Measurements from ENCODE around the gene TECPR2. TPM values are rescaled to one million over a fixed set of nuclear protein-coding genes. Genes with fewer than 3 reads are reported as not detected.
"Not testable (repeated sequence)": the region's sequence is repeated elsewhere in the genome, so short reads cannot be mapped to it uniquely, and the experiment has no call there.

Gene TECPR2
- total RNA-seq, 2 experiments from 2014 or later, result 9.8 to 10.2 TPM

- ATAC-seq (ENCODE audit: low read depth) (no peak), DNase-seq (no peak)
- POLR2A ChIA-PET, result interaction anchor here (0.6 to 2.7 kb wide), 3 partner anchors 8 to 41 kb away, joined by 3 to 13 read pairs (median 4); partner anchors contain the start of genes CINP and TECPR2
- Mint-ChIP-seq H3K4me3 (no peak overlapping the region), H3K4me1 (peaks cover 29% of the 10 kb centered on the region), H3K27me3 (no peaks in the 10 kb centered on the region), H3K9me3 (no peaks in the 10 kb centered on the region), H3K27ac (peak overlapping the region; percentile 47), H3K36me3 (no peaks in the 10 kb centered on the region)
These were observed 41.0 kb upstream of the TECPR2 start for GRCh38 chr14:102321456-102322422.

- Mint-ChIP-seq H3K27me3 (no peaks in the 10 kb centered on the region), H3K4me3 (no peak overlapping the region), H3K4me1 (peaks cover 22% of the 10 kb centered on the region), H3K27ac (no peak overlapping the region), H3K9me3 (no peaks in the 10 kb centered on the region), H3K36me3 (no peaks in the 10 kb centered on the region)
- POLR2A ChIA-PET, result no interaction called here
- no peak for DNase-seq
- no peak for ATAC-seq (ENCODE audit: low read depth)
These were observed 39.6 kb upstream of the TECPR2 start for GRCh38 chr14:102323102-102323501.

DNA sequence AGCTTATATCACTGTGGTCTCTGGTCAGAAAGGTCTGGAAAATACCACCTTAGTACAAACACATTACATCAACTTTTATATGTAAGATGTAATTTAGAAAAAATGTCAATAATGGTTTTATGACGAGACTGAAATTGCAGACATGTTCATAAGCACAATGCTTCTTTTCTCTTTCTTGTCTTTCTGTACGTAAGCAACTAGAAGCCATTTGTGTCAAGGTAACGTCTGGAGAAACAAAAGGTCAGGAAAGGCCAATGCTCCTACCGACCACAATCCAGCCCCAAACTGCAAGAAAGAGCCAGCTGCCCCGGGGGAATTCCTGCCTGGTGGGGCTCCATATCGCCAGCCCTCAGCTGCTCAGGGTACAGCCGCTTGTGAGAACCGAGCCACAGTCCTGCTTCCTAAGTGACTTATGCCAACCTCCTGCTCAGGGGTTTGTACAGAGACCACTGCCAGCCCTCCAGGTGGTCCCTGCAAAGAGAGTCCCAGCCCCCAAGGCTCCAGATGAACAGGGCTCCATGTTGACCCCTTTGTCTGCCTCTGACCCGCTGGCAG is 36.9 kb upstream of the TECPR2 start:
- POLR2A ChIA-PET, result no interaction called here
- ATAC-seq (ENCODE audit: low read depth) (no peak), DNase-seq (no peak)
- H3K4me1 Mint-ChIP-seq, result peaks cover 12% of the 10 kb centered on the region
- no peak overlapping the region for H3K4me3 Mint-ChIP-seq
- H3K36me3 Mint-ChIP-seq, result peaks cover 2% of the 10 kb centered on the region
- no peaks in the 10 kb centered on the region for H3K9me3 Mint-ChIP-seq
- H3K27ac Mint-ChIP-seq, result no peak overlapping the region
- H3K27me3 Mint-ChIP-seq, result no peaks in the 10 kb centered on the region

- POLR2A ChIA-PET, result no interaction called here
- no peaks in the 10 kb centered on the region for H3K9me3 Mint-ChIP-seq
- H3K4me3 Mint-ChIP-seq, result no peak overlapping the region
- H3K4me1 Mint-ChIP-seq, result peaks cover 9% of the 10 kb centered on the region
- no peak for DNase-seq
- ATAC-seq (ENCODE audit: low read depth), result no peak
- no peak overlapping the region for H3K27ac Mint-ChIP-seq
- H3K36me3 Mint-ChIP-seq, result peaks cover 2% of the 10 kb centered on the region
- H3K27me3 Mint-ChIP-seq, result no peaks in the 10 kb centered on the region
These were observed 36.2 kb upstream of the TECPR2 start for GRCh38 chr14:102326583-102326982.

- H3K36me3 Mint-ChIP-seq; H3K27me3 Mint-ChIP-seq; H3K4me1 Mint-ChIP-seq; H3K27ac Mint-ChIP-seq; H3K4me3 Mint-ChIP-seq; H3K9me3 Mint-ChIP-seq; ATAC-seq (ENCODE audit: low read depth); DNase-seq: not testable (repeated sequence)
- POLR2A ChIA-PET, result interaction anchor here (0.7 kb wide), 1 partner anchor 8 kb away, joined by 4 read pairs; no protein-coding TSS in a partner anchor
These were observed 33.4 kb upstream of the TECPR2 start for GRCh38 chr14:102329381-102329780.

DNA sequence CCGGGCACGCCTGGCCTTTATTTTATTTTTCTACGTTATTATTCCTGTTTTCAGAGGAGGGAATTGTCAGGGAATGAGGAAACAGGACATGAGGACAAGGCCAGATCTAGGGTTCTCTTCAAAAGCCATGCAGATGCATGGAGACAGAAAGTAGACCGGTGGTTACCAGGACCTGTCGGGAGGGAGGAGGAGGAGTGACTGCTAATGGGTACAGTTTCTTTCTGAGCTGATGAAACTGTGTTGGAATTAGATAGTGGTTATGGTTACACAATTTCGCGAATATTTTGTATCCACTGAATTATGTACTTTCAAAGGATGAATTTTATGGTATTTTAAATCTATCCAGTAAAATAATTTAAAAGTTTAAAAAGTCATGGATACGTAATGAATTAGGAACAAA is 31.9 kb upstream of the TECPR2 start:
- Mint-ChIP-seq H3K4me1 (peaks cover 4% of the 10 kb centered on the region), H3K27ac (no peak overlapping the region), H3K36me3 (peaks cover 5% of the 10 kb centered on the region), H3K27me3 (no peaks in the 10 kb centered on the region), H3K9me3 (no peaks in the 10 kb centered on the region), H3K4me3 (no peak overlapping the region)
- POLR2A ChIA-PET, result interaction anchor here (1.0 kb wide), 1 partner anchor 12 kb away, joined by 3 read pairs; no protein-coding TSS in a partner anchor
- ATAC-seq (ENCODE audit: low read depth) (no peak), DNase-seq (no peak)

DNA sequence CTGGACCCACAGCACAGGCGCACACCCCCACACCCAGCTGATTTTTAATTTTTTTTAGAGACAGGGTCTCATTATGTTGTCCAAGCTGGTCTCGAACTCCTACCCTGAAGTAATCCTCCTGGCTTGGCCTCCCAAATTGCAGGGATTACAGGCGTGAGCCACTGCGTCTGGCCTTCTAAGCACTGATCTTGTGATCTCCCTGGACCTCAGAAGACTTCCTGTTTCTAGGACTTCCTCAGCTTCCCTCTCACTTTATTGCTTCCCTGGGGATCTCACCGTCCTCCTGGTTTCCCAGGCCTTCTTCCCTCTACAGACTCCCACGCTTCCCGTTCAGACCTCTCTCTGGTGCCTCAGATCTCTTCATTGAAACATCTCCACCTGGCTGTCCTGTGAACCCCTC is 29.4 kb upstream of the TECPR2 start:
- H3K36me3 Mint-ChIP-seq, result peaks cover 5% of the 10 kb centered on the region
- ATAC-seq (ENCODE audit: low read depth) (no peak), DNase-seq (no peak)
- no peak overlapping the region for H3K27ac Mint-ChIP-seq
- H3K27me3 Mint-ChIP-seq, result no peaks in the 10 kb centered on the region
- no peaks in the 10 kb centered on the region for H3K9me3 Mint-ChIP-seq
- H3K4me3 Mint-ChIP-seq, result no peak overlapping the region
- H3K4me1 Mint-ChIP-seq, result peaks cover 4% of the 10 kb centered on the region
- POLR2A ChIA-PET, result interaction anchor here (0.7 kb wide), 1 partner anchor 221 kb away, joined by 3 read pairs; no protein-coding TSS in a partner anchor

GRCh38 chr14:102333795-102334705 is 28.7 kb upstream of the TECPR2 start:
- DNase-seq (no peak), ATAC-seq (ENCODE audit: low read depth) (no peak)
- no peak overlapping the region for H3K4me3 Mint-ChIP-seq
- H3K9me3 Mint-ChIP-seq, result no peaks in the 10 kb centered on the region
- POLR2A ChIA-PET, result no interaction called here
- no peaks in the 10 kb centered on the region for H3K27me3 Mint-ChIP-seq
- peaks cover 7% of the 10 kb centered on the region for H3K36me3 Mint-ChIP-seq
- H3K4me1 Mint-ChIP-seq, result peaks cover 6% of the 10 kb centered on the region
- no peak overlapping the region for H3K27ac Mint-ChIP-seq

- peaks cover 7% of the 10 kb centered on the region for H3K36me3 Mint-ChIP-seq
- no peak overlapping the region for H3K4me3 Mint-ChIP-seq
- POLR2A ChIA-PET, result no interaction called here
- DNase-seq, result no peak
- ATAC-seq (ENCODE audit: low read depth), result no peak
- no peaks in the 10 kb centered on the region for H3K9me3 Mint-ChIP-seq
- peak overlapping the region; percentile 64 for H3K27ac Mint-ChIP-seq
- peaks cover 6% of the 10 kb centered on the region for H3K4me1 Mint-ChIP-seq
- no peaks in the 10 kb centered on the region for H3K27me3 Mint-ChIP-seq
These were observed 27.6 kb upstream of the TECPR2 start for GRCh38 chr14:102335163-102335562.

GRCh38 chr14:102338724-102339123 is 24.0 kb upstream of the TECPR2 start:
- no peaks in the 10 kb centered on the region for H3K9me3 Mint-ChIP-seq
- no peaks in the 10 kb centered on the region for H3K27me3 Mint-ChIP-seq
- ATAC-seq (ENCODE audit: low read depth) (no peak), DNase-seq (no peak)
- H3K27ac Mint-ChIP-seq, result no peak overlapping the region
- peaks cover 4% of the 10 kb centered on the region for H3K4me1 Mint-ChIP-seq
- POLR2A ChIA-PET, result interaction anchor here (0.7 kb wide), 1 partner anchor 196 kb away, joined by 5 read pairs; no protein-coding TSS in a partner anchor
- no peak overlapping the region for H3K4me3 Mint-ChIP-seq
- peaks cover 8% of the 10 kb centered on the region for H3K36me3 Mint-ChIP-seq

GRCh38 chr14:102341566-102341965 is 21.2 kb upstream of the TECPR2 start:
- H3K9me3 Mint-ChIP-seq, result no peaks in the 10 kb centered on the region
- POLR2A ChIA-PET, result no interaction called here
- no peak overlapping the region for H3K4me3 Mint-ChIP-seq
- H3K27me3 Mint-ChIP-seq, result no peaks in the 10 kb centered on the region
- ATAC-seq (ENCODE audit: low read depth) (no peak), DNase-seq (no peak)
- H3K27ac Mint-ChIP-seq, result no peak overlapping the region
- H3K36me3 Mint-ChIP-seq, result peaks cover 6% of the 10 kb centered on the region
- peaks cover 2% of the 10 kb centered on the region for H3K4me1 Mint-ChIP-seq

DNA sequence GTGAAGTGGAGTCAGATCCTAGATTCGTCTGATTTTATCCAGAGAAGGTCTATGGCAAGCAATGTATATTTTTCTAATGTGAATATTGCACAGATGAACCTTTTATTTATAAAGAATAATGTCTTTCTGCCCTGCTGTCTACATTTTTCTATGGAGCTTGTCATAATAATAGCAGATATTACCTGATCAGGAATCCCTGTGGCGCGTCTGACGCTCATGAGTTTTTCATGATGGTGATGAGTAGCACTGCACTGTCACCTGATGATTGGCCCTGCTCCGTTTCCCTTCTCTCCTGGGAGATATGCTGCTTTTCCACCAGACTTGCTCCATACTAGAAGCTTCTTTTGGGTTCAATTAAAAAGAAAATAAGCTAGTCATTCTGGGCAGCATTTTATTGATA is 20.5 kb upstream of the TECPR2 start:
- H3K4me3 Mint-ChIP-seq, result no peak overlapping the region
- POLR2A ChIA-PET, result no interaction called here
- ATAC-seq (ENCODE audit: low read depth), result no peak
- H3K27ac Mint-ChIP-seq, result no peak overlapping the region
- no peaks in the 10 kb centered on the region for H3K27me3 Mint-ChIP-seq
- no peak for DNase-seq
- peaks cover 2% of the 10 kb centered on the region for H3K4me1 Mint-ChIP-seq
- no peaks in the 10 kb centered on the region for H3K9me3 Mint-ChIP-seq
- peaks cover 6% of the 10 kb centered on the region for H3K36me3 Mint-ChIP-seq

- no peak for ATAC-seq (ENCODE audit: low read depth)
- Mint-ChIP-seq H3K27ac (no peak overlapping the region), H3K4me3 (no peak overlapping the region), H3K27me3 (no peaks in the 10 kb centered on the region), H3K9me3 (no peaks in the 10 kb centered on the region), H3K36me3 (peaks cover 10% of the 10 kb centered on the region), H3K4me1 (no peaks in the 10 kb centered on the region)
- POLR2A ChIA-PET, result no interaction called here
- DNase-seq, result no peak
These were observed 18.7 kb upstream of the TECPR2 start for GRCh38 chr14:102344084-102344483.
